GM19395 (cell line): ENCODE data around the gene SPEM2.
"Not testable (repeated sequence)": the region's sequence is repeated elsewhere in the genome, so short reads cannot be mapped to it uniquely, and the experiment has no call there.

Experiments
- ATAC-seq: cut with Tn5 transposase; IDR thresholded peaks from one replicate; pipeline ENCODE4 v1.9.1; 2021; ENCODE audit warnings: mild to moderate bottlenecking, moderate library complexity; ENCODE audit not compliant: unreplicated experiment

SPEM2 gene

GRCh38 chr17:7468804-7469389, 43.5 kb downstream of the SPEM2 start:
- no peak for ATAC-seq

- not testable (repeated sequence) for ATAC-seq
These were observed 44.4 kb downstream of the SPEM2 start for GRCh38 chr17:7469843-7470242.

- ATAC-seq = not testable (repeated sequence)
These were observed 45.1 kb downstream of the SPEM2 start for GRCh38 chr17:7470457-7470973.

GRCh38 chr17:7471729-7472128, 46.3 kb downstream of the SPEM2 start:
- no peak for ATAC-seq

GRCh38 chr17:7474767-7475166, 49.4 kb downstream of the SPEM2 start:
- not testable (repeated sequence) for ATAC-seq

GRCh38 chr17:7475764-7476422, 50.5 kb downstream of the SPEM2 start:
- ATAC-seq = no peak

GRCh38 chr17:7476494-7476893, 51.1 kb downstream of the SPEM2 start:
- ATAC-seq = no peak

GRCh38 chr17:7476951-7477350, 51.5 kb downstream of the SPEM2 start:
- no peak for ATAC-seq
